DND-41 (cell line): ENCODE data around the gene SNURF.

Source experiments
- ATAC-seq: fragments of 200-7000 bp; cut with Tn5 transposase; 3 replicates; pipeline ENCODE4 v1.9.1; 2021; ENCODE audit warnings: low read depth; ENCODE audit not compliant: insufficient read depth
- DNase-seq: peaks from one replicate; pipeline ENCODE4 v3.0.0-alpha.2; 2020
- H2AFZ ChIP-seq: 2 replicates; pipeline ENCODE4 v1.6.0; 2012; ENCODE audit warnings: low read depth, low read length
- H3K27ac ChIP-seq: 2 replicates; pipeline ENCODE4 v1.5.1; 2012; ENCODE audit warnings: low read length, inconsistent platforms
- H3K27me3 ChIP-seq: fragments of 200-600 bp; sonication (generic); 2 replicates; pipeline ENCODE4 v1.6.0; 2012; ENCODE audit warnings: low read length, mild to moderate bottlenecking, inconsistent platforms; ENCODE audit not compliant: insufficient read depth, poor library complexity
- H3K36me3 ChIP-seq: 2 replicates; pipeline ENCODE4 v1.5.1; 2012; ENCODE audit warnings: low read length, inconsistent platforms; ENCODE audit not compliant: insufficient read depth
- H3K4me1 ChIP-seq: 2 replicates; pipeline ENCODE4 v1.5.1; 2012; ENCODE audit warnings: mild to moderate bottlenecking, low read length; ENCODE audit not compliant: insufficient read depth
- H3K4me2 ChIP-seq: 2 replicates; pipeline ENCODE4 v1.6.0; 2012; ENCODE audit warnings: mild to moderate bottlenecking, moderate library complexity, low read length, inconsistent platforms; ENCODE audit not compliant: insufficient read depth
- H3K4me3 ChIP-seq, 2 experiments: fragments of 200-600 bp in 1 of 2; shearing (Covaris generic) in 1 of 2; 2 replicates each; pipeline ENCODE4 v1.5.1; 2012 to 2016; ENCODE audit warnings: inconsistent platforms in 2 of 2, low read length in 2 of 2, mild to moderate bottlenecking in 2 of 2, low read depth in 1 of 2, moderate library complexity in 1 of 2
- H3K79me2 ChIP-seq: 2 replicates; pipeline ENCODE4 v1.6.0; 2012; ENCODE audit warnings: low read length, inconsistent platforms; ENCODE audit not compliant: insufficient read depth
- H3K9ac ChIP-seq: 2 replicates; pipeline ENCODE4 v1.6.0; 2012; ENCODE audit warnings: low read depth, mild to moderate bottlenecking, inconsistent platforms, low read length, moderate library complexity
- H3K9me3 ChIP-seq: 2 replicates; pipeline ENCODE4 v1.5.1; 2012; ENCODE audit warnings: low read length, moderate library complexity, mild to moderate bottlenecking, inconsistent platforms; ENCODE audit not compliant: insufficient read depth, severe bottlenecking
- H4K20me1 ChIP-seq: 2 replicates; pipeline ENCODE4 v1.6.0; 2012; ENCODE audit warnings: low read length; ENCODE audit not compliant: insufficient read depth
- CTCF ChIP-seq: IDR thresholded peaks from 2 replicates; pipeline ENCODE4 v1.5.1; 2012; ENCODE audit warnings: borderline replicate concordance, low read length, moderate library complexity, mild to moderate bottlenecking; ENCODE audit not compliant: poor library complexity, severe bottlenecking; ENCODE audit errors: extremely low read depth
- EZH2 ChIP-seq: IDR thresholded peaks from 3 replicates; pipeline ENCODE4 v1.6.1; 2012; ENCODE audit warnings: borderline replicate concordance, low read depth, mild to moderate bottlenecking, moderate library complexity, low read length, inconsistent platforms; ENCODE audit not compliant: severe bottlenecking

Gene SNURF

GRCh38 chr15:24956111-24956838 lies 1.5 kb downstream of the SNURF start:
- peak; percentile 89 for DNase-seq
- H3K4me3 ChIP-seq, result peak overlapping the region; percentile 82 to 94; a peak in 3 of 4 replicates
- ATAC-seq, result peak; percentile 84
- H3K9me3 ChIP-seq, result no peaks in the 10 kb centered on the region
- H3K4me2 ChIP-seq, result peak overlapping the region; percentile 68
- TF ChIP-seq EZH2 (no peak), CTCF (peak; percentile 13)
- H3K27ac ChIP-seq, result peak overlapping the region; percentile 97
- peaks cover 6% of the 10 kb centered on the region for H3K36me3 ChIP-seq
- H3K9ac ChIP-seq, result peak overlapping the region; percentile 81
- peak overlapping the region; percentile 80 for H2AFZ ChIP-seq
- H3K79me2 ChIP-seq, result peaks cover 61% of the 10 kb centered on the region
- H3K4me1 ChIP-seq, result peaks cover 28% of the 10 kb centered on the region
- H4K20me1 ChIP-seq, result no peaks in the 10 kb centered on the region; the same call in 1 of the 2 replicates
- no peaks in the 10 kb centered on the region for H3K27me3 ChIP-seq

DNA sequence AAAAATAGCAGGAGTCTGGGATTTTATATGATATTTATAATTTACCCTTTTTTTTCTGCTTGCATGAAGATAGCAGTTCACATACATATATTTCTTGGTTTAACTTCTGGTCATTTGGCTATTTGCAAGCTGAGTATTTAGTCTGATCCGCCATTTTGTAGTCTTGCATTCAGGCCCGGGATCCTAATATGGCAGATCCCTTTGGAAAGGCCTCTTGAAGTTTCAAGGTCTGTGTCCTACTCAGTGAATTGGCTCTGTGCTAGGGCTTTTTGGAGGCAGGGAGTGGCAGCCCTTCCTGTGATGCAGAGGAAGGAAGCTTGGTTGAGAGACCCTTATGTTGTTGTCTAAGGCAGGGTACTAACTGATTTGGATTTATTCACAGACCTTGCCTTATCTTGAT lies 2.9 kb downstream of the SNURF start:
- H3K9me3 ChIP-seq, result no peaks in the 10 kb centered on the region
- peaks cover 10% of the 10 kb centered on the region for H3K36me3 ChIP-seq
- H2AFZ ChIP-seq, result no peak overlapping the region
- no peak overlapping the region for H3K27ac ChIP-seq
- no peak for DNase-seq
- H3K4me1 ChIP-seq, result peaks cover 28% of the 10 kb centered on the region
- H3K79me2 ChIP-seq, result peaks cover 73% of the 10 kb centered on the region
- H3K4me2 ChIP-seq, result peak overlapping the region; percentile 68; the same call in 1 of the 2 replicates
- H3K27me3 ChIP-seq, result no peaks in the 10 kb centered on the region
- TF ChIP-seq EZH2, result no peak
- TF ChIP-seq CTCF, result no peak
- 0 out of 4 replicates have a peak overlapping the region, but pooled peaks of 1 of the 2 experiments have one; percentile 94 for H3K4me3 ChIP-seq
- no peak for ATAC-seq
- no peaks in the 10 kb centered on the region; the same call in 1 of the 2 replicates for H4K20me1 ChIP-seq
- H3K9ac ChIP-seq, result no peak overlapping the region

DNA sequence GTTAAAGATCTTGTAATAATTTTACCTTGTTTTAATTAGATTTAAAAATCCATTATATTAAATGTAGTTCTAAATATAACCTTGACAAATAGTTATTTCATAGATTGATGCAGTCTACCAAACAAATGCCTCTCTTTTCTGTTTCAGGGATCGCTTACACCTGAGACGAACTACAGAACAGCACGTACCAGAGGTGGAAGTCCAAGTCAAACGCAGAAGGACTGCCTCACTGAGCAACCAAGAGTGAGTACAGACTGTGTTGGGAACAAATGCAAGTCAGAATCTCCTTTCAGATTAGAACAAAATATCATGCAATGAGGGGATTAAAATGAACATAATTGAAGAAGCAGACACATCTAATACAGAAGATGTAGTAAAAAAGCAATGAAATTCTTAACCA lies 7.2 kb downstream of the SNURF start:
- H2AFZ ChIP-seq, result no peak overlapping the region
- H3K9me3 ChIP-seq, result no peaks in the 10 kb centered on the region
- DNase-seq (no peak), ATAC-seq (no peak)
- peaks cover 22% of the 10 kb centered on the region for H3K4me1 ChIP-seq
- no peak overlapping the region for H3K9ac ChIP-seq
- peaks cover 44% of the 10 kb centered on the region for H3K36me3 ChIP-seq
- no peak overlapping the region for H3K4me2 ChIP-seq
- no peaks in the 10 kb centered on the region; the same call in 1 of the 2 replicates for H4K20me1 ChIP-seq
- H3K27me3 ChIP-seq, result no peaks in the 10 kb centered on the region
- TF ChIP-seq EZH2, result no peak
- no peak for TF ChIP-seq CTCF
- no peak overlapping the region for H3K27ac ChIP-seq
- H3K4me3 ChIP-seq, result no peak overlapping the region
- H3K79me2 ChIP-seq, result peaks cover 83% of the 10 kb centered on the region
